G401 (cell line): Measurements from ENCODE around the gene SPHK2. TPM values are rescaled to one million over a fixed set of nuclear protein-coding genes. Genes with fewer than 3 reads are reported as not detected.
A peak's percentile ranks its signal among the peaks of the same experiment; 100 is the strongest.
"Not testable (repeated sequence)": the region's sequence is repeated elsewhere in the genome, so short reads cannot be mapped to it uniquely, and the experiment has no call there.

Experiments
- DNase-seq: peaks from one replicate; pipeline ENCODE4 v3.0.0-alpha.2; 2015; ENCODE audit warnings: low spot score
- in situ Hi-C: cut with HindIII; loops from 2 replicates; pipeline ENCODE4 v1.10.0; 2016; ENCODE audit warnings: low sequenced_read_pairs, mixed read lengths
- total RNA-seq: library from RNA; depleted of rRNA; stranded (reverse); fragments of >200 nt; shearing (Covaris generic); gene quantifications from 2 replicates; pipeline ENCODE4 v1.2.3, GENCODE V29; 2014; rRNA removed

SPHK2 gene
- total RNA-seq, 1 experiment from 2014 or later = 16.5 TPM

- no peak for DNase-seq
- in situ Hi-C loops = no loop called here
Measured at GRCh38 chr19:48671446-48671995, 52.2 kb downstream of the SPHK2 start.

- in situ Hi-C loops = no loop called here
- no peak for DNase-seq
Measured at GRCh38 chr19:48672994-48673393, 53.7 kb downstream of the SPHK2 start, which contains the start of gene NTN5. Gene NTN5, minus strand, starts transcription at chr19:48673017. Its CDS starts 2,031 bp downstream, at chr19:48670986.

GRCh38 chr19:48673436-48674100 is 54.3 kb downstream of the SPHK2 start:
- in situ Hi-C loops = no loop called here
- no peak for DNase-seq

- no peak for DNase-seq
- in situ Hi-C loops = no loop called here
Measured at GRCh38 chr19:48674216-48674809, 55.0 kb downstream of the SPHK2 start.

GRCh38 chr19:48674921-48675824 is 55.9 kb downstream of the SPHK2 start:
- peak; percentile 96 for DNase-seq
- in situ Hi-C loops = no loop called here

GRCh38 chr19:48676487-48676886 is 57.2 kb downstream of the SPHK2 start:
- DNase-seq = no peak
- in situ Hi-C loops = no loop called here

GRCh38 chr19:48676887-48677286 is 57.6 kb downstream of the SPHK2 start:
- in situ Hi-C loops = no loop called here
- no peak for DNase-seq

GRCh38 chr19:48678201-48678600 is 58.9 kb downstream of the SPHK2 start:
- in situ Hi-C loops = no loop called here
- no peak for DNase-seq

- in situ Hi-C loops, DNase-seq: not testable (repeated sequence)
Measured at GRCh38 chr19:48680006-48680405, 60.7 kb downstream of the SPHK2 start.

Other genes with a start within 250 kb of the SPHK2 start
- gene KDELR1, start 228.0 kb upstream of the SPHK2 start, total RNA-seq = 137 and 145 TPM in 2 replicates
- gene GRIN2D, start 225.8 kb upstream of the SPHK2 start, total RNA-seq = 5.4 and 6.1 TPM in 2 replicates
- 87.9 and 99.8 TPM in 2 replicates for gene GRWD1, start 173.5 kb upstream of the SPHK2 start, total RNA-seq
- gene KCNJ14, start 163.9 kb upstream of the SPHK2 start, total RNA-seq = 0.31 TPM in 1 of 2 replicates, not detected in the other
- 87.4 and 107 TPM in 2 replicates for gene CYTH2, start 150.1 kb upstream of the SPHK2 start, total RNA-seq
- gene LMTK3, start 107.7 kb upstream of the SPHK2 start, total RNA-seq = 8.1 and 12.5 TPM in 2 replicates
- gene SULT2B1, start 67.3 kb upstream of the SPHK2 start, total RNA-seq = 0.37 TPM in 1 of 2 replicates, not detected in the other
- 0.55 TPM in 1 of 2 replicates, not detected in the other for gene SPACA4, start 12.8 kb upstream of the SPHK2 start, total RNA-seq
- gene FAM83E, start 4.4 kb upstream of the SPHK2 start, total RNA-seq = 0.34 TPM in 1 of 2 replicates, not detected in the other
- gene RPL18, start 328 bp upstream of the SPHK2 start, total RNA-seq = 3,072 and 3,826 TPM in 2 replicates
- gene DBP, start 17.9 kb downstream of the SPHK2 start, total RNA-seq = 25.5 and 40.0 TPM in 2 replicates
- gene CA11, start 26.7 kb downstream of the SPHK2 start, total RNA-seq = 103 TPM in 2 replicates
- 1.3 TPM in 1 of 2 replicates, not detected in the other for gene NTN5, start 53.5 kb downstream of the SPHK2 start, total RNA-seq
- gene FUT2, start 76.5 kb downstream of the SPHK2 start, total RNA-seq = not detected in 2 replicates
- 0.37 and 1.5 TPM in 2 replicates for gene MAMSTR, start 100.2 kb downstream of the SPHK2 start, total RNA-seq
- gene RASIP1, start 121.1 kb downstream of the SPHK2 start, total RNA-seq = 2.8 and 27.4 TPM in 2 replicates
- not detected in 2 replicates for gene IZUMO1, start 127.4 kb downstream of the SPHK2 start, total RNA-seq
- not detected in 2 replicates for gene FUT1, start 133.1 kb downstream of the SPHK2 start, total RNA-seq
- not detected in 2 replicates for gene FGF21, start 136.0 kb downstream of the SPHK2 start, total RNA-seq
- 43.4 and 44.1 TPM in 2 replicates for gene BCAT2, start 191.5 kb downstream of the SPHK2 start, total RNA-seq
- 62.8 and 69.0 TPM in 2 replicates for gene HSD17B14, start 217.0 kb downstream of the SPHK2 start, total RNA-seq
- 12.4 and 20.4 TPM in 2 replicates for gene PLEKHA4, start 249.1 kb downstream of the SPHK2 start, total RNA-seq